DMS79 treated with DMSO at 0.1 percent for 48 hours (cell line): ENCODE results near the gene MCM3.

Experiments used
- DNase-seq: peaks from one replicate; lab custom pipeline; 2025; lab: John Stamatoyannopoulos, UW

Gene MCM3

DNA sequence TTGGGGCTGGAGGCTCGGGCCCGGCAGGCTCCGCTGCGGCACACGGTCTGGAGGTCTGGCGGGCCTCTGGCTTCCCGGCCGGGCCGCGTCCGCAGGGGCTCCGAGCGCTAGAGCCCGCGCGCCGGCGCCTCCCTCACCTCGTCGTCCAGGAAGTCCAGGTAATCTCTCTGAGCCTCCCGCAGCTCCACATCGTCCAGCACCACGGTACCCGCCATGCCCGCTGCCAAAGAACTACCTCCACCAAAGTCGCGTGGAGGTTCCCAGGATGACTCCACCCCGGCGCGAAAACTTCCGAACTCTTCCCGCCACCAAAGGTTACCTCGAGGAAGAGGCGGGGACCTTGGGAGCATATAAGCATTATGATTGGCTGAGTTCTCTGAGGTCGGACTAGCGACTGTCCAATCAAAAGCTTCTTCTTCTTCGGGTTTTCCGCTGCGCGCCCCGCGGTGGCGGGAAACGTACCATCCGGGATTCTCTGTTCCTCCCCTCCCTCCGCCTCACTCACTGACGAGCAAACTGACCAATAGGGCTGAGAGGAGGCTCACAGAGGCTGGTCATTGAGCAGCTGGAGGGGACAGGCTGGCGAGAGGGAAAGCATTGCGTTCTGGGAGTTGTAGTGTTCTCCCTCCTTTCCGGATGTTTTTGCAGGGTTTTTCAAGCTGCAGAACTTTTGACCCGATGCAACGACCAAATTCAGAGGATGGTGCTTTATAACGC lies at the start of gene MCM3:
TSS of gene MCM3 (minus strand) at position 283 of the 717 bp plus-strand sequence. CDS start at position 215, 68 bp downstream.
- DNase-seq = peak; percentile 99

- DNase-seq = no peak
Measured at GRCh38 chr6:52333840-52334200, 49.3 kb upstream of the MCM3 start.

GRCh38 chr6:52331793-52332457 lies 47.4 kb upstream of the MCM3 start:
- DNase-seq = peak; percentile 83

DNA sequence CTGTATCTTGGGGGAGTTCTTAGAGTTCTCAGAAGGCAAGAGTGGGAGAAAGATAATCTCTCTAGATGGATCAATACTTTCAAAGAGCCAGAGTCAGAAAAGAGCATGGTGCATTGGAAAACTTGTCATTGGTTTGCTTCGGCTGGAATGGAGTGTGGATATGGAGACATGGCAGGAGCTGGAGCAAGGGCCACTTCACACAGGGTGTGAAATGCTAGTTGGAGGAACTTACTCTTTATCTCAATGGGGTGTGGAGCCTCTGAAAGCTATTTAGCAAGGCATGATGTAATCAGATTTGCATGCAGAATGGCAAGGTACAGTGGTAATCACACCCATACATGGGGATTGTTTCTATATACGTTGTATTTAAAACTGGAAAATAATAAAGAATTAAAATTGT lies 45.9 kb upstream of the MCM3 start:
- peak; percentile 23 for DNase-seq

- peak; percentile 77 for DNase-seq
Measured at GRCh38 chr6:52328729-52329128, 44.2 kb upstream of the MCM3 start.

DNA sequence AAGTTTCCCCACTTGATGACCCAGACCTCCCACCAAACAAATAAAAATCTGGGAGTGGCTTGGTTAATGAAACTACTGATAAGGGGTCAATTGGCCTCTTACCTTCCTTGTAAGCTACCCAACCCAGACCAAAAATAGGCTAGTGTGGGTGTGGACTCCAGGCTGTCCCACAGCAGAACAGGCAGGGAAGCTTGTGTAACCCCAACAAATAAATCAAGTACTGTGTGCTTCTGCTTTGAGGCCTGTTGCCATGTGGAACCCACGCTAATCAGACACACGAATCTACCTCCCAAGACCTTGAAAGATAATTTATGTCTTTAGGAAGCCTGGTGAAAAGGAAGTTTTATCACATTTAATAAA lies 43.7 kb upstream of the MCM3 start:
- DNase-seq = no peak

DNA sequence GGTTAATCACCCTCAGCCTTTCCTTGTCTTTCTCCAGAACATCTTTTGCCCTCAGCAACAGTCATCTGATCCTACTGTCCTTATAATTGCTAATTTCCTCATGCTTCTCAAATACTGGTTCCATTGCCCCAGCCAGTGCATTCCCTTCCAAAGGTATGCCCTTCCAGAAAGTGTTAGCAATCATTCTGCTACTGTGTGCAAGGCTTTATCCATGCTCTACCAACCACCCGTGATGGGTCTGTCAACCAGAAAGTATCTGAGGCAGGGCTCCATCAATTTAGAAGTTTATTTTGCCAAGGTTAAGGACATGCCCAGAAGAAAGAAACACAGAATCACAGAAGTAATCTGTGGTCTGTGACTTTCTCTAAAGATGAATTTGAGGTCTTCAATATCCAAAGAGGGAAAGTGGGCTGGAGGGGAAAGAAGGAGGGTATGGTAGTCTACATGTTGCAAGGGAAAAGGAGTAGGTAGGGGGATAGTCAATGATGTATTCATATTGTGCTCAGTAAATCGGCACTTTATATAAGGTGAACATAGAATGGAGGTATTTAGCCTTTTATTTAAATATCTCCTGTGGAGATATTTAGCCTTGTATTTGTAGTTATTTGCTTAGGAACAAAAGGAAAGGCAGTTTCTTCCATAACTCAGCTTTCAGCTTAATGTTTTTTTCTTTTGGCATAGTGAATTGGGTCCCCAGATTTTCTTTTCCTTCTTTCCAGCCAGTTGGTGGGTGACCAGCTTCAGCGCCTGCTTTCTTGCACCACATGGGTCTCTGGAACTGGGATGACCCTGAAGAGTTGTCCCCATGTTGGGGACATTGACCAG lies 42.2 kb upstream of the MCM3 start:
- DNase-seq = no peak

- no peak for DNase-seq
Measured at GRCh38 chr6:52325695-52326471, 41.3 kb upstream of the MCM3 start.

DNA sequence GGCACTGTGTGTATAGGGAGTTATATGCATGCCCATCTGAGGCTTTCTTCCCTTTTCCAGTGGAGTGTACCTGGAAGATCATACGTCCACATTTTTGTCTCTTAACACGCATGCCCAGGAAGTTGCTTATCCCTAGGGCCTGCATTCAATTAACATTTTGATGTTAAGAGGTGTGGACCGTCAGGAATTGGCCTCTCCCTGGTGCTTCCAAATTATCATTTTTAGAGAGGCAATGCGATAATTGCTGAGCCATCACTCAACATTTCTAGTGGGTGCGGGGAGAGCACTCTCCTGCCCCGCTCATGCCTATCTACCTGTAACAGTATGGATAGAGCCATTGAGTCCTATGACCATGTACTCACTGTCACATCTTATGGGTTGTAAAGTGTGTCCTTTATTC lies 39.6 kb upstream of the MCM3 start:
- no peak for DNase-seq

DNA sequence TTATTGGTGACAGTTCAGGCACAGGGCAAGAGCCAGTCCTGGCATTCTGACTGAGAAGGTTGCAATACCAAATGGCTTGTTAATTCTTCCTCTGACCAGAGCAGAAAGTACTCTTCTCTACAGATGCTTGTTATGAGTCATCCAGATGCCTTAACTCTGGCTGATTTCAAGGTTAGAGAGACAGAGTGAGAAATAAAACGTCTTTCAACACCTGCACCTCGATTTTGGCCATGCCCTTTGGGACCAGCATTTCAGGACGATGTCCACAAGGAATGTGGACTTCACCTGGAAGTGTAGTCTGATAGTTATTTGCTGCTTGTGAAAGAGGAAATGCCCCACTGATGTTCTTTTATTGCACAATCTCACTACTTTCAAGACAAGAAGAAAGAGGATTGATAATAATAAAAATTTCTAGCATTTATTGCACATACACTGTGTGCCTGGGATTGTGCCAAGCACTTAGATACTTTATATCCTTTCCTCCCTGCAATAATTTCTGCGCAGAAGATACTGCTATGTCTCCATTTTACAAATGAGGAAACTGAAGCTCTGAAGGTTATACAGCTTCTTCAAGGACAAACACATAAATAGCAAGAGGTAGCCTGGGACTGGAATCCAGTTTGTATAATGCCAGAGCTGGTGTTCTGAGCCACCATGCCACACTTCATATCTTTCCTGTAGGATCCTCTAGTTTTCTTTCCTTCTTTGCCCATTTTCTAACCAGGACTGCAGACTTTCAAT lies 33.5 kb upstream of the MCM3 start:
- no peak for DNase-seq

- DNase-seq = no peak
Measured at GRCh38 chr6:52317211-52317610, 32.7 kb upstream of the MCM3 start.

GRCh38 chr6:52314752-52315151 lies 30.2 kb upstream of the MCM3 start:
- DNase-seq = no peak

DNA sequence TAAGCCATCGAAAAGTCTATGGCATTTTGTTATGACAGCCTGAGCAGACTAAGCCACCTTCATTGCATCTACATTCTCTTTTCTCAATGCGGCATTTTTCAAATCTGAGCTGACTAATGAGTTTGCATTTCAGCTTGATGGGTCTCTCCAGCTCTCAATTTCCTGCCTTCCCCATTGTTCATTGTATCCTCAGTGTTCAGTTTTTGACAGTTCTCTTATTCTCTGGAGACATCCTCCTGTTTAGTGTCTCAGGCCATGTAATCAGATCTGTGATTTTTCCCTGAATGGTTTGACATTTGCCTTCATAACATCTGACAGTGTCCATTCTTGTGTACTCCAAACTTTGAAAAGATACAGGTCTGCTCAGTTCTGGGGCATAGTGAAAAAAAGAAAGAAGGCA lies 27.9 kb upstream of the MCM3 start:
- no peak for DNase-seq

DNA sequence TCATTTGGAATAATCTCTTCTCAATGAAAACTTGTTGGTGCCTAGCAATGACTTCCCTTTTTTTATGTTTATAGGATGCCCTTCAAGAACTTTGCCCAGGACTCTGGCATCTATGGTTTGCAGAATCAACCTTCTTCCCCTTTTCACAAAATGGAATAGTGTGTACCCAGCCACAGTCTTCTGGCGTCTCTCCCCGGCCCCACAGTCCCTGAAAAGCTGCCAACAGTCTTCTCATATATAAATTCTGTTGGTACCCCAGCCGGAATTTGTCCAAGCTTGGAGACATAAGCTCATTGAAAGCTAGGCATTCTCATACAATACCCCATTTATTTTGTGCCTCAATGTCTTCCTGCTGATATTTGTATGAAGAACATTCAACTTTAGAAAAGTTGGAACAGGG lies 26.4 kb upstream of the MCM3 start:
- no peak for DNase-seq

- no peak for DNase-seq
Measured at GRCh38 chr6:52307900-52308372, 23.4 kb upstream of the MCM3 start.

DNA sequence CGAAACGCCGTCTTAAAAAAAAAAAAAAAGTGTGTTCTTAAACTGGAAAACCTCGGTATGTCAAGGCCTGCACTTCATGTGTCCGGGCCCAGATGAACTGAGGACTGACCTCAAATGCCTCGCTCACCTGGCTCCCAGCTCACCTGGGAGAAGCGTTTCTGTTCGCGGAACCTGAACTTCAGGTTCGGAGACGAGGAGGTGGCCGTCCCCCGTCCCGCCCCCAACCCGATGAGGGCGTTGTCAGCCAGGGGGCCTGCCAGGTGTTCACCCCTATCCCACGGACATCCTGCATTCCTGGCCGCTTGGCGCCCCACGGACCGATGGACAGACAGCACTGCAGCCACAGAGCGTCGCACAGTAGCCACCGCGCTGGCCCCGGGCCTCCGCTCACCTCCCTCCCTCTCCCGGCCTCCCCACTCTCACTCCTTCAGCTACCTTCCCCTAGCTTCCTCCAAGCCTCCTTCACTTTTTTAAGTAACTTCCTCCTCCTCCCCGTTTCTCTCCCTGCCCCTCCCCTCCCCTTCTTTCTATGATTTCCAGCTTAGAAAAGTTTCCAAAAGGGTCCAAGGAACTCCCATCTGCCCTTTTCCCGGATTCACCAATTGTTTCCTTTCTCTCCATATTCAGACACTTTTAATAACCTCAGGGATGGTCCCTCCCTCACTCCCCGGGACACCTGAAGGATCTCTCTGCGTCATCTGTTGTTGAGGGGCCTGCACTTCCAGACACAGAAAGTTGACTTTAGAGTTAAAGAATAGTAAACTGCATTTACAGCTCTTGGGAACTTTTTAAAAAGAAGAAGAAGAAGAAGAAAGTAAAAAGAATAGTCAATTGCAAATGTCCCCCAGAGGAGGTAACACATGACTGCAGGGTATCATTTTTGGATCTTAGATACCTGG lies 22.7 kb upstream of the MCM3 start:
- no peak for DNase-seq

DNA sequence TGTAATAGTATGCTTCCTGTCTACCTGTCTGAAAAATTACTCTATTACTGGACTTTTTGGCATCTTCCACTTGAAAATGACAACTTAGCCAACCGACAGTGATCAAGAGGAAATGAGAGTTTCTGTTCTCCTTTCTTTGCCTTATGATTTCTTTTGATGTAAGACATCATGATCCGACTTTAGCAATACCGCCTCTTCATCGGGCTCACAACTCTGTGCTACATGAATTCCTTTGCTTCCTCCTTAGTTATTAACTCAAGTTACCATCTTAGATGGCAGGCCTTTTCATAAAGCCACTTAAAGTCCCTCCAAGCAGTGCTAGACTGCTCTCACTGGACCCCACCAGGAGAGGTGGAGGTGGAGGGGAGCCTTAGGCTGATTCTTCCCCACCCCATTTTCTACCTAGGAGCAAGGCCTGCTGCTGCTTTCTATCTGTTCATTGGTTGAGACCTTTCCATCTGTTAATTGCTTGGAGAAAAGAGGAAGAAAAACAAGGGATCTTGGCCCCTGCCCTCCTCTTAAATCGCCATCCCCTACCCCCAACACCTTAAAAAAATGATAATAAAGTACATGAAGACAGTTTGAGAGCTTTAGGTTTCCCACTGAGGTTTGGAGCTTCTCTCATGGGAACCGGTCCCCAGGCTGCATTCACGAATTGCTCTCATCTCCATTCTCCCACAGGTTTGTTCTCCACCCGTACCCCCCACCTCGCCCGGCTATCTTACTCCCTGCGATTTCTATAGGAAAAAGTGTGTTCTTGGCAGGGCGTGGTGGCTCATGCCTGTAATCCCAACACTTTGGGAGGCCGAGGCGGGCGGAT lies 21.6 kb upstream of the MCM3 start:
- no peak for DNase-seq

- no peak for DNase-seq
Measured at GRCh38 chr6:52305411-52305810, 20.9 kb upstream of the MCM3 start.

DNA sequence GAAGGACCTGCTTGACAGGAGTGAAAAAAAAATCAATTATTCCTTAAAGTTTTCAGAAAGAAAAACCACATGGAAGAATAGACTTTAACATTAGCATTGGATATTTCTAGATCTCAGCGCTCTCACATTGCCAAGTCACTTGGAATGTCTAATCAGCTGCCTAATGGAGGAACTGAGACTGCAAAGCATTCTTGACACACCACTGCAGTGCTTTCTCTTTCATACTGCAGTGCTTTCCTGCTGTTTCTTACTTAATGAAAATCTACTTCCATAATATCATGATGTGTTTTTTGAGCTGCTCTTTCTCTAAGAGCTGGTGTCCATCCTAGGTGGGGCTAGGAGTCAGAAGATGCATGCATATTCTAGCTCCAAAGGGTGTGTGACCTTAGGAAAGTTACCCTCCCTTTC lies 20.4 kb upstream of the MCM3 start:
- DNase-seq = no peak

GRCh38 chr6:52303178-52303577 lies 18.6 kb upstream of the MCM3 start:
- no peak for DNase-seq
